CD14-positive monocyte (primary cell): ENCODE results near the gene MLEC. TPM values are rescaled to one million over a fixed set of nuclear protein-coding genes. Genes with fewer than 3 reads are reported as not detected.
A peak's percentile ranks its signal among the peaks of the same experiment; 100 is the strongest.

Experiments
- DNase-seq, 3 donors: peaks; one replicate each; pipeline ENCODE4 v3.0.0-alpha.2; 2011 to 2022
- H2AFZ ChIP-seq: 2 replicates; pipeline ENCODE4 v1.6.0; 2012; ENCODE audit warnings: mild to moderate bottlenecking, low read depth, low read length, inconsistent platforms; ENCODE audit not compliant: insufficient read depth, poor library complexity, severe bottlenecking
- H3K27ac ChIP-seq, 2 donors: 1 replicate in 1 of 2; 2 replicates in 1 of 2; pipeline ENCODE4 v1.5.1; 2012 to 2013; ENCODE audit warnings: low read length in 2 of 2, control low read depth in 1 of 2, inconsistent platforms in 1 of 2, low read depth in 1 of 2, mild to moderate bottlenecking in 1 of 2
- H3K27me3 ChIP-seq, 2 donors: one replicate each; pipeline versions ENCODE4 v1.6.0 to v1.6.1; 2011 to 2013; ENCODE audit warnings: low read length in 2 of 2; ENCODE audit not compliant: control insufficient read depth in 2 of 2, insufficient read depth in 2 of 2
- H3K36me3 ChIP-seq, 2 donors: replicated peaks in 1 of 2; 1 replicate in 1 of 2; 2 replicates in 1 of 2; pipeline versions ENCODE4 v1.5.1 to v1.6.1; 2012 to 2013; ENCODE audit warnings: low read length in 2 of 2, control low read depth in 1 of 2, inconsistent platforms in 1 of 2, mild to moderate bottlenecking in 1 of 2; ENCODE audit not compliant: insufficient read depth in 2 of 2, control insufficient read depth in 1 of 2
- H3K4me1 ChIP-seq, 2 donors: 1 replicate in 1 of 2; 2 replicates in 1 of 2; pipeline versions ENCODE4 v1.5.1 to v1.6.1; 2012 to 2013; ENCODE audit warnings: low read length in 2 of 2, control low read depth in 1 of 2, inconsistent platforms in 1 of 2, mild to moderate bottlenecking in 1 of 2, moderate library complexity in 1 of 2; ENCODE audit not compliant: insufficient read depth in 2 of 2, control insufficient read depth in 1 of 2
- H3K4me2 ChIP-seq: replicated peaks from 2 replicates; pipeline ENCODE3; 2012; ENCODE audit warnings: low read length, moderate library complexity, mild to moderate bottlenecking; ENCODE audit not compliant: poor library complexity, severe bottlenecking; ENCODE audit errors: extremely low read depth
- H3K4me3 ChIP-seq, 3 experiments: fragments of 200-600 bp in 1 of 3; sonication (generic) in 1 of 3; replicated peaks in 1 of 3; 1 replicate in 2 of 3; 2 replicates in 1 of 3; pipeline ENCODE4 v1.5.1; 2011 to 2013; ENCODE audit warnings: low read length in 3 of 3, mild to moderate bottlenecking in 3 of 3, control low read depth in 2 of 3, low read depth in 2 of 3, inconsistent platforms in 1 of 3, moderate library complexity in 1 of 3
- H3K79me2 ChIP-seq: 2 replicates; pipeline ENCODE4 v1.6.0; 2012; ENCODE audit warnings: mild to moderate bottlenecking, control low read depth, inconsistent platforms, low read length, moderate library complexity; ENCODE audit not compliant: insufficient read depth
- H3K9ac ChIP-seq: 2 replicates; pipeline ENCODE4 v1.6.0; 2017; ENCODE audit warnings: low read length, mild to moderate bottlenecking; ENCODE audit not compliant: insufficient read depth, poor library complexity, severe bottlenecking
- H3K9me3 ChIP-seq, 2 donors: replicated peaks in 1 of 2; 1 replicate in 1 of 2; 2 replicates in 1 of 2; pipeline versions ENCODE4 v1.5.1 to v1.6.1; 2012 to 2013; ENCODE audit warnings: low read length in 2 of 2, control low read depth in 1 of 2; ENCODE audit not compliant: control insufficient read depth in 1 of 2, insufficient read depth in 1 of 2
- H4K20me1 ChIP-seq: 2 replicates; pipeline ENCODE4 v1.6.0; 2012; ENCODE audit warnings: mild to moderate bottlenecking, low read length, control low read depth, moderate library complexity; ENCODE audit not compliant: insufficient read depth
- H3K27ac Mint-ChIP-seq, 7 donors: one replicate each; pipeline ENCODE4 v1.8.0; 2020; ENCODE audit warnings: mild to moderate bottlenecking in 7 of 7, mixed read lengths in 7 of 7, moderate library complexity in 6 of 7, inconsistent platforms in 2 of 7
- H3K27me3 Mint-ChIP-seq, 3 donors: one replicate each; pipeline ENCODE4 v1.8.0; 2021 to 2022; ENCODE audit warnings: low read depth in 3 of 3, mild to moderate bottlenecking in 3 of 3, mixed read lengths in 3 of 3, moderate library complexity in 3 of 3, inconsistent platforms in 1 of 3
- H3K36me3 Mint-ChIP-seq, 2 donors: one replicate each; pipeline ENCODE4 v1.8.0; 2020; ENCODE audit warnings: mixed read lengths in 2 of 2, inconsistent platforms in 1 of 2, mild to moderate bottlenecking in 1 of 2
- H3K4me1 Mint-ChIP-seq: one replicate; pipeline ENCODE4 v1.8.0; 2020; ENCODE audit warnings: mild to moderate bottlenecking, mixed read lengths
- H3K4me3 Mint-ChIP-seq, 2 donors: one replicate each; pipeline ENCODE4 v1.8.0; 2020; ENCODE audit warnings: mild to moderate bottlenecking in 2 of 2, mixed read lengths in 2 of 2, moderate library complexity in 1 of 2
- H3K9me3 Mint-ChIP-seq, 7 donors: one replicate each; pipeline ENCODE4 v1.8.0; 2020 to 2022; ENCODE audit warnings: mixed read lengths in 7 of 7, mild to moderate bottlenecking in 6 of 7, moderate library complexity in 6 of 7, inconsistent platforms in 2 of 7
- CTCF ChIP-seq: fragments of 200-600 bp; IDR thresholded peaks from one replicate; pipeline ENCODE4 v1.8.0; 2022; ENCODE audit warnings: antibody characterized with exemption, mild to moderate bottlenecking
- WGBS: methylation state at CpG from one replicate; pipeline ENCODE4 v1.1.5; 2013; ENCODE audit warnings: missing lambda C conversion rate; ENCODE audit not compliant: insufficient coverage; 5-methylcytosine and 5-hydroxymethylcytosine counted together
- intact Hi-C, 2 donors: fragments of 100-400 bp; cut with micrococcal nuclease; formaldehyde crosslinking; loops; one replicate each; pipeline versions ENCODE4 v1.15.0 to v1.15.1; 2023
- polyA plus RNA-seq, 3 donors: library from polyadenylated mRNA; depleted of rRNA in 1 of 3; unstranded in 2 of 3; stranded (reverse) in 1 of 3; fragments of 300-500 nt in 2 of 3; fragments of >200 nt in 1 of 3; fragmentation: Illumina TruSeq in 2 of 3; gene quantifications; 1 replicate in 2 of 3; 2 replicates in 1 of 3; pipeline ENCODE4 v1.2.3, GENCODE V29; 2012 to 2021

The MLEC gene
- polyA plus RNA-seq, 3 donors, result 10.9 to 79.5 (median 65.3) TPM

GRCh38 chr12:120693848-120694247, 6.9 kb downstream of the MLEC start:
- Histone ChIP-seq H3K4me1 (peaks cover 20 to 29% of the 10 kb centered on the region in 2 donors), H3K27me3 (no peaks in the 10 kb centered on the region), H3K79me2 (peaks cover 70% of the 10 kb centered on the region), H2AFZ (no peak overlapping the region), H3K4me2 (no peak overlapping the region), H3K36me3 (peaks cover 43 to 56% of the 10 kb centered on the region in 2 donors), H3K27ac (no peak overlapping the region), H3K4me3 (no peak overlapping the region), H4K20me1 (peaks cover 51% of the 10 kb centered on the region), H3K9ac (no peak overlapping the region), H3K9me3 (no peaks in the 10 kb centered on the region)
- no peak for TF ChIP-seq CTCF
- Mint-ChIP-seq H3K4me3 (no peak overlapping the region), H3K36me3 (peaks cover 48 to 63% of the 10 kb centered on the region in 2 donors), H3K27ac (peak overlapping the region in 3 of 7 donors; percentile 55 to 82 (median 72)), H3K27me3 (peaks cover 0 to 2% (median 0%) of the 10 kb centered on the region in 3 donors), H3K9me3 (no peaks in the 10 kb centered on the region), H3K4me1 (peaks cover 38% of the 10 kb centered on the region)
- 100% methylated on average over 4 of the region's 4 CpGs for WGBS
- DNase-seq, result no peak
- intact Hi-C loops, result no loop called here

GRCh38 chr12:120696626-120697025, 9.7 kb downstream of the MLEC start:
- H3K9ac ChIP-seq, result no peak overlapping the region

More at GRCh38 chr12:120696626-120697025, 9.7 kb downstream of the MLEC start:
- Histone ChIP-seq H3K27me3 (no peaks in the 10 kb centered on the region), H2AFZ (no peak overlapping the region), H3K4me3 (no peak overlapping the region), H4K20me1 (peaks cover 23% of the 10 kb centered on the region), H3K4me2 (no peak overlapping the region), H3K4me1 (peaks cover 21 to 34% of the 10 kb centered on the region in 2 donors), H3K9me3 (no peaks in the 10 kb centered on the region), H3K27ac (peak overlapping the region in 1 of 2 donors; percentile 86), H3K36me3 (peaks cover 57 to 77% of the 10 kb centered on the region in 2 donors), H3K79me2 (peaks cover 52% of the 10 kb centered on the region)
- intact Hi-C loops, result no loop called here
- Mint-ChIP-seq H3K4me1 (peaks cover 32% of the 10 kb centered on the region), H3K36me3 (peaks cover 71 to 83% of the 10 kb centered on the region in 2 donors), H3K9me3 (no peaks in the 10 kb centered on the region), H3K27ac (peak overlapping the region in 3 of 7 donors; percentile 44 to 58 (median 44)), H3K4me3 (no peak overlapping the region), H3K27me3 (peaks cover 0 to 2% (median 0%) of the 10 kb centered on the region in 3 donors)
- 100% methylated on average over 3 of the region's 6 CpGs for WGBS
- DNase-seq, result no peak
- no peak for TF ChIP-seq CTCF
